ENCODE measurements around the gene PRM3. TPM values are rescaled to one million over a fixed set of nuclear protein-coding genes. Genes with fewer than 3 reads are reported as not detected.

Gene PRM3
- total and polyA plus RNA-seq, 4 donors: not detected

DNA sequence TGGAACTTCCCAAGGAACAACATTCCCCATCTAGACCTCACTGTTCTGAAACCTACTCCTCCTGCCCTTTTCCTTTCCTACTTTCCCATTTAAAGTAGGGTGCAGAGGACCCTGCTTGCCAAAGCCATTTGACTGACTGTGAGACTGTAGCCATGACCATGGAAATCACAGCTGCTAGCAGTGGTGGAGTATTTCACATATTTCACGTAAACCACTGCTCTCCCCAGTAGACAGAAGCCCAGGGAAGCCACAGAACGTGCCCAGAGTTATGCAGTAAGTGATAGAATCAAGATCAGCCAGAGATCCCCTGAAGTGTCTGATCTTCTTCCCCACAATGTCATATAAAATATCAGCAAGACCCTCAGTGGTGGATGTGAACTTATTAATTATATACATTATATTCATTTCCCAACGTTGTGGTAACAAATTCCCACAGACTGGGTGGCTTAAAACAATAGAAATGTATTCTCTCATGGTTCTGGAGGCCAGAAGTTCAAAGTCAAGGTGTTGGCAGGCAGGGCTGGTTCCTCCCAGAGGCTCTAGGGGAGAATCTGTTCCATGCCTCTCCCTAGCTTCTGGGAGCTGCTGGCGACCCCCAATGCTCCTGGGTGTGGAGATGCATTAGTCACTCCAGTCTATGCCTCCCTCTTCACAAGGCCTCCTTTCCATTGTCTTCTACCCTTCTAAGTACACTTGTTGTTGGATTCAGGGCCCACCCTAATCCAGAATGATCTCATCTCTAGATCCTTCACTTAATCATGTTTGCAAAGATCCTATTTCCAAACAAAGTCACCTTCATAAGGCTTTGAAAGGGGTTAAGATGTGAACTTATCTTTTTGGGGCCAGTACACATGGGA is 28.4 kb upstream of the PRM3 start:
- H3K9ac ChIP-seq (ENCODE audit: low read depth in 1 of 2, low read length in 2 of 2): no peak overlapping the region
- no peak overlapping the region for H3K27ac ChIP-seq (ENCODE audit: low read depth in 1 of 2, low read length in 2 of 2)
- no peaks in the 10 kb centered on the region for H3K27me3 ChIP-seq (ENCODE audit: control insufficient read depth in 4 of 4, insufficient read depth in 4 of 4, low read length in 3 of 4)
- no peak for TF ChIP-seq FOXA1 (IDR thresholded peaks at IDR 0.05)
- no peak for TF ChIP-seq NR2F2 (IDR thresholded peaks at IDR 0.05)
- TF ChIP-seq FOXA2 (IDR thresholded peaks at IDR 0.05): no peak
- TF ChIP-seq HNF4A (conservative IDR thresholded peaks at IDR 0.05): no peak
- TF ChIP-seq SP1 (IDR thresholded peaks at IDR 0.05): no peak
- TF ChIP-seq, protein P1, sequence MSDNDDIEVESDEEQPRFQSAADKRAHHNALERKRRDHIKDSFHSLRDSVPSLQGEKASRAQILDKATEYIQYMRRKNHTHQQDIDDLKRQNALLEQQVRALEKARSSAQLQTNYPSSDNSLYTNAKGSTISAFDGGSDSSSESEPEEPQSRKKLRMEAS (IDR thresholded peaks at IDR 0.05): no peak
- TF ChIP-seq RXRA (IDR thresholded peaks at IDR 0.05): no peak
- TF ChIP-seq, protein P2, sequence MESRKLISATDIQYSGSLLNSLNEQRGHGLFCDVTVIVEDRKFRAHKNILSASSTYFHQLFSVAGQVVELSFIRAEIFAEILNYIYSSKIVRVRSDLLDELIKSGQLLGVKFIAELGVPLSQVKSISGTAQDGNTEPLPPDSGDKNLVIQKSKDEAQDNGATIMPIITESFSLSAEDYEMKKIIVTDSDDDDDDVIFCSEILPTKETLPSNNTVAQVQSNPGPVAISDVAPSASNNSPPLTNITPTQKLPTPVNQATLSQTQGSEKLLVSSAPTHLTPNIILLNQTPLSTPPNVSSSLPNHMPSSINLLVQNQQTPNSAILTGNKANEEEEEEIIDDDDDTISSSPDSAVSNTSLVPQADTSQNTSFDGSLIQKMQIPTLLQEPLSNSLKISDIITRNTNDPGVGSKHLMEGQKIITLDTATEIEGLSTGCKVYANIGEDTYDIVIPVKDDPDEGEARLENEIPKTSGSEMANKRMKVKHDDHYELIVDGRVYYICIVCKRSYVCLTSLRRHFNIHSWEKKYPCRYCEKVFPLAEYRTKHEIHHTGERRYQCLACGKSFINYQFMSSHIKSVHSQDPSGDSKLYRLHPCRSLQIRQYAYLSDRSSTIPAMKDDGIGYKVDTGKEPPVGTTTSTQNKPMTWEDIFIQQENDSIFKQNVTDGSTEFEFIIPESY (IDR thresholded peaks at IDR 0.05): no peak
- no peak for TF ChIP-seq RAD21 (IDR thresholded peaks at IDR 0.05)
- TF ChIP-seq HNF4G (IDR thresholded peaks at IDR 0.05): no peak
- no peak for TF ChIP-seq EGR1 (IDR thresholded peaks at IDR 0.05; ENCODE audit: low read depth in 2 of 2)
- TF ChIP-seq JUND (IDR thresholded peaks at IDR 0.05): no peak
- TF ChIP-seq, protein P3, sequence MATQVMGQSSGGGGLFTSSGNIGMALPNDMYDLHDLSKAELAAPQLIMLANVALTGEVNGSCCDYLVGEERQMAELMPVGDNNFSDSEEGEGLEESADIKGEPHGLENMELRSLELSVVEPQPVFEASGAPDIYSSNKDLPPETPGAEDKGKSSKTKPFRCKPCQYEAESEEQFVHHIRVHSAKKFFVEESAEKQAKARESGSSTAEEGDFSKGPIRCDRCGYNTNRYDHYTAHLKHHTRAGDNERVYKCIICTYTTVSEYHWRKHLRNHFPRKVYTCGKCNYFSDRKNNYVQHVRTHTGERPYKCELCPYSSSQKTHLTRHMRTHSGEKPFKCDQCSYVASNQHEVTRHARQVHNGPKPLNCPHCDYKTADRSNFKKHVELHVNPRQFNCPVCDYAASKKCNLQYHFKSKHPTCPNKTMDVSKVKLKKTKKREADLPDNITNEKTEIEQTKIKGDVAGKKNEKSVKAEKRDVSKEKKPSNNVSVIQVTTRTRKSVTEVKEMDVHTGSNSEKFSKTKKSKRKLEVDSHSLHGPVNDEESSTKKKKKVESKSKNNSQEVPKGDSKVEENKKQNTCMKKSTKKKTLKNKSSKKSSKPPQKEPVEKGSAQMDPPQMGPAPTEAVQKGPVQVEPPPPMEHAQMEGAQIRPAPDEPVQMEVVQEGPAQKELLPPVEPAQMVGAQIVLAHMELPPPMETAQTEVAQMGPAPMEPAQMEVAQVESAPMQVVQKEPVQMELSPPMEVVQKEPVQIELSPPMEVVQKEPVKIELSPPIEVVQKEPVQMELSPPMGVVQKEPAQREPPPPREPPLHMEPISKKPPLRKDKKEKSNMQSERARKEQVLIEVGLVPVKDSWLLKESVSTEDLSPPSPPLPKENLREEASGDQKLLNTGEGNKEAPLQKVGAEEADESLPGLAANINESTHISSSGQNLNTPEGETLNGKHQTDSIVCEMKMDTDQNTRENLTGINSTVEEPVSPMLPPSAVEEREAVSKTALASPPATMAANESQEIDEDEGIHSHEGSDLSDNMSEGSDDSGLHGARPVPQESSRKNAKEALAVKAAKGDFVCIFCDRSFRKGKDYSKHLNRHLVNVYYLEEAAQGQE (IDR thresholded peaks at IDR 0.05): no peak
- TF ChIP-seq YY1 (IDR thresholded peaks at IDR 0.05): no peak
- no peak for DNase-seq (ENCODE audit: low spot score)
- 90% methylated on average over 4 of the region's 4 CpGs for WGBS
- peaks cover 6 to 11% (median 8%) of the 10 kb centered on the region in 4 donors for H3K4me1 ChIP-seq (ENCODE audit: control insufficient read depth in 4 of 4, insufficient read depth in 4 of 4, low read length in 3 of 4)
- H3K36me3 ChIP-seq (ENCODE audit: control insufficient read depth in 4 of 4, insufficient read depth in 3 of 4, low read depth in 1 of 4, low read length in 3 of 4): no peaks in the 10 kb centered on the region
- H3K9me3 ChIP-seq (ENCODE audit: control insufficient read depth in 4 of 4, low read length in 3 of 4): no peaks in the 10 kb centered on the region
- H3K4me3 ChIP-seq (ENCODE audit: low read depth in 1 of 3, low read length in 3 of 3): no peak overlapping the region

DNA sequence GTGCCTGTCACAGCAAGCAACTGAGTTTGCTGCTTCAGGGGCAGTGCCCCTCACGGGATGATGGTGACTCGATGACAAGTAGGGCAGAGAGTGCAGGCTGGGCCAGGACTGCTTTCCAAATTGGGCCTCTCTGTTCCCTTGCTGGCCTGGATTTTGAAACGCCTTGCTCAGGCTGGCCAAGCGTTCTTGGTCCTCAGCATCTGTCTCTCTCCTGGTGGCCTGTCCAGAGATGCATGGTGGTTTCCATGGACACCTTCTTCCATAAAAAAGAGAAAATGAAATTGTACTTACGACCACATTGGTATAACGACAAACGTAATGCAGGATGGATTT is 27.1 kb upstream of the PRM3 start:
- no peak overlapping the region for H3K27ac ChIP-seq (ENCODE audit: low read depth in 1 of 2, low read length in 2 of 2)
- H3K9me3 ChIP-seq (ENCODE audit: control insufficient read depth in 4 of 4, low read length in 3 of 4): no peaks in the 10 kb centered on the region
- TF ChIP-seq, protein P1 (IDR thresholded peaks at IDR 0.05): no peak
- TF ChIP-seq, protein P2 (IDR thresholded peaks at IDR 0.05): no peak
- TF ChIP-seq, protein P4, sequence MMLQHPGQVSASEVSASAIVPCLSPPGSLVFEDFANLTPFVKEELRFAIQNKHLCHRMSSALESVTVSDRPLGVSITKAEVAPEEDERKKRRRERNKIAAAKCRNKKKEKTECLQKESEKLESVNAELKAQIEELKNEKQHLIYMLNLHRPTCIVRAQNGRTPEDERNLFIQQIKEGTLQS (IDR thresholded peaks at IDR 0.05): no peak
- TF ChIP-seq GABPA (IDR thresholded peaks at IDR 0.05 in 1 of 2, conservative IDR thresholded peaks at IDR 0.05 in 1 of 2): no peak
- no peak for TF ChIP-seq TAF1 (conservative IDR thresholded peaks at IDR 0.05)
- TF ChIP-seq EGR1 (IDR thresholded peaks at IDR 0.05; ENCODE audit: low read depth in 2 of 2): no peak
- no peak for TF ChIP-seq RXRA (IDR thresholded peaks at IDR 0.05)
- no peak for TF ChIP-seq NR2F2 (IDR thresholded peaks at IDR 0.05)
- no peak for TF ChIP-seq YY1 (IDR thresholded peaks at IDR 0.05)
- TF ChIP-seq HNF4A (conservative IDR thresholded peaks at IDR 0.05): no peak
- no peak for TF ChIP-seq HNF4G (IDR thresholded peaks at IDR 0.05)
- TF ChIP-seq SP1 (IDR thresholded peaks at IDR 0.05): no peak
- no peak for TF ChIP-seq FOXA1 (IDR thresholded peaks at IDR 0.05)
- TF ChIP-seq, protein P5, sequence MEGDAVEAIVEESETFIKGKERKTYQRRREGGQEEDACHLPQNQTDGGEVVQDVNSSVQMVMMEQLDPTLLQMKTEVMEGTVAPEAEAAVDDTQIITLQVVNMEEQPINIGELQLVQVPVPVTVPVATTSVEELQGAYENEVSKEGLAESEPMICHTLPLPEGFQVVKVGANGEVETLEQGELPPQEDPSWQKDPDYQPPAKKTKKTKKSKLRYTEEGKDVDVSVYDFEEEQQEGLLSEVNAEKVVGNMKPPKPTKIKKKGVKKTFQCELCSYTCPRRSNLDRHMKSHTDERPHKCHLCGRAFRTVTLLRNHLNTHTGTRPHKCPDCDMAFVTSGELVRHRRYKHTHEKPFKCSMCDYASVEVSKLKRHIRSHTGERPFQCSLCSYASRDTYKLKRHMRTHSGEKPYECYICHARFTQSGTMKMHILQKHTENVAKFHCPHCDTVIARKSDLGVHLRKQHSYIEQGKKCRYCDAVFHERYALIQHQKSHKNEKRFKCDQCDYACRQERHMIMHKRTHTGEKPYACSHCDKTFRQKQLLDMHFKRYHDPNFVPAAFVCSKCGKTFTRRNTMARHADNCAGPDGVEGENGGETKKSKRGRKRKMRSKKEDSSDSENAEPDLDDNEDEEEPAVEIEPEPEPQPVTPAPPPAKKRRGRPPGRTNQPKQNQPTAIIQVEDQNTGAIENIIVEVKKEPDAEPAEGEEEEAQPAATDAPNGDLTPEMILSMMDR (IDR thresholded peaks at IDR 0.05; ENCODE audit: low read depth, low read length, missing input control): no peak
- no peak for TF ChIP-seq JUND (IDR thresholded peaks at IDR 0.05)
- no peak for DNase-seq (ENCODE audit: low spot score)
- WGBS: 94% methylated on average over 7 of the region's 7 CpGs
- H3K4me1 ChIP-seq (ENCODE audit: control insufficient read depth in 4 of 4, insufficient read depth in 4 of 4, low read length in 3 of 4): peaks cover 6 to 17% (median 11%) of the 10 kb centered on the region in 4 donors
- H3K27me3 ChIP-seq (ENCODE audit: control insufficient read depth in 4 of 4, insufficient read depth in 4 of 4, low read length in 3 of 4): no peaks in the 10 kb centered on the region
- H3K36me3 ChIP-seq (ENCODE audit: control insufficient read depth in 4 of 4, insufficient read depth in 3 of 4, low read depth in 1 of 4, low read length in 3 of 4): no peaks in the 10 kb centered on the region
- H3K4me3 ChIP-seq (ENCODE audit: low read depth in 1 of 3, low read length in 3 of 3): no peak overlapping the region
- no peak overlapping the region for H3K9ac ChIP-seq (ENCODE audit: low read depth in 1 of 2, low read length in 2 of 2)
